Activated B cell treated with CpG ODN at 0.5 μM for 24 hours (primary cell): ENCODE data around the gene FGD5. TPM values are rescaled to one million over a fixed set of nuclear protein-coding genes. Genes with fewer than 3 reads are reported as not detected.
"Not testable (repeated sequence)": the region's sequence is repeated elsewhere in the genome, so short reads cannot be mapped to it uniquely, and the experiment has no call there.

Experiments
- ATAC-seq: fragments of 200-7000 bp; cut with Tn5 transposase; one replicate; pipeline ENCODE4 v1.10.0; 2021; ENCODE audit warnings: low read depth, mild to moderate bottlenecking, moderate library complexity
- CTCF ChIA-PET: fragments of 350-600 bp; sonication (Branson Sonifier 250); formaldehyde crosslinking; loops from one replicate; lab custom pipeline; 2021; ENCODE audit warnings: antibody characterized with exemption; lab: Charles Lee
- POLR2A ChIA-PET: fragments of 350-600 bp; sonication (Branson Sonifier 250); formaldehyde crosslinking; loops from one replicate; lab custom pipeline; 2021; ENCODE audit warnings: antibody characterized with exemption; lab: Charles Lee
- DNase-seq: peaks from one replicate; pipeline ENCODE4 v3.0.0; 2022
- H3K27ac Mint-ChIP-seq: one replicate; pipeline ENCODE4 v1.8.0; 2020; ENCODE audit warnings: mixed read lengths
- H3K27me3 Mint-ChIP-seq: one replicate; pipeline ENCODE4 v1.8.0; 2021; ENCODE audit warnings: mixed read lengths
- H3K36me3 Mint-ChIP-seq: one replicate; pipeline ENCODE4 v1.8.0; 2021; ENCODE audit warnings: low read depth, mixed read lengths
- H3K4me1 Mint-ChIP-seq: one replicate; pipeline ENCODE4 v1.8.0; 2021; ENCODE audit warnings: mixed read lengths
- H3K4me3 Mint-ChIP-seq: one replicate; pipeline ENCODE4 v1.8.0; 2020; ENCODE audit warnings: mild to moderate bottlenecking, mixed read lengths
- H3K9me3 Mint-ChIP-seq: one replicate; pipeline ENCODE4 v1.8.0; 2020; ENCODE audit warnings: mixed read lengths
- intact Hi-C: fragments of 100-400 bp; cut with micrococcal nuclease; formaldehyde crosslinking; loops from one replicate; pipeline ENCODE4 v1.15.1; 2024
- total RNA-seq: library from RNA; stranded (reverse); gene quantifications from 2 replicates; pipeline ENCODE4 v1.2.3, GENCODE V29; 2022
- TF ChIP-seq, protein P1 (sequence below): fragments of 200-600 bp; IDR thresholded peaks from one replicate; pipeline ENCODE4 v1.8.0; 2022; ENCODE audit warnings: antibody characterized with exemption, mild to moderate bottlenecking

Gene FGD5
- total RNA-seq, 1 donor from 2014 or later: not detected

DNA sequence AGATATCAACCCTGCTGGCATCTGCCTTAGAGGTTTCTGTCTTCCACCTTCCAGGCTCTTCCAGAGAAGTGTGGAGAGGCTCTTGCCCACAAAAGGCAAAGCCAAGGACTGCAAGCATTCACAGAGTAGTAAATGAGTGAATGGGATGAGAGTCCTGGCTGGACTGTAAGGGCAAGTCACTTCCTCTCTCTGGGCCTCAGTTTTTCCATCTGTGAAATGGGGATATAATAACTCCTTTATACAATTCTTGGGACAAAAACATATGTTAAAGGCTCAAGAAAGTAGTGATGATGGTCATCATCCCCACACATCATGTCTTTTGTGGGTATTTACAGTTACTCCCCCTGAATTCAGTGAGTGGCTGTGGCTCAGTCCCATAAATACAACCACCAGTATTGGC is 10.7 kb upstream of the FGD5 start:
- ATAC-seq (no peak), DNase-seq (no peak)
- Mint-ChIP-seq H3K27me3 (peaks cover 50% of the 10 kb centered on the region), H3K36me3 (no peaks in the 10 kb centered on the region), H3K9me3 (no peaks in the 10 kb centered on the region), H3K27ac (no peak overlapping the region), H3K4me1 (peaks cover 5% of the 10 kb centered on the region), H3K4me3 (no peak overlapping the region)
- intact Hi-C loops: no loop called here
- ChIA-PET CTCF (no interaction called here), POLR2A (no interaction called here)
- TF ChIP-seq, protein P1, sequence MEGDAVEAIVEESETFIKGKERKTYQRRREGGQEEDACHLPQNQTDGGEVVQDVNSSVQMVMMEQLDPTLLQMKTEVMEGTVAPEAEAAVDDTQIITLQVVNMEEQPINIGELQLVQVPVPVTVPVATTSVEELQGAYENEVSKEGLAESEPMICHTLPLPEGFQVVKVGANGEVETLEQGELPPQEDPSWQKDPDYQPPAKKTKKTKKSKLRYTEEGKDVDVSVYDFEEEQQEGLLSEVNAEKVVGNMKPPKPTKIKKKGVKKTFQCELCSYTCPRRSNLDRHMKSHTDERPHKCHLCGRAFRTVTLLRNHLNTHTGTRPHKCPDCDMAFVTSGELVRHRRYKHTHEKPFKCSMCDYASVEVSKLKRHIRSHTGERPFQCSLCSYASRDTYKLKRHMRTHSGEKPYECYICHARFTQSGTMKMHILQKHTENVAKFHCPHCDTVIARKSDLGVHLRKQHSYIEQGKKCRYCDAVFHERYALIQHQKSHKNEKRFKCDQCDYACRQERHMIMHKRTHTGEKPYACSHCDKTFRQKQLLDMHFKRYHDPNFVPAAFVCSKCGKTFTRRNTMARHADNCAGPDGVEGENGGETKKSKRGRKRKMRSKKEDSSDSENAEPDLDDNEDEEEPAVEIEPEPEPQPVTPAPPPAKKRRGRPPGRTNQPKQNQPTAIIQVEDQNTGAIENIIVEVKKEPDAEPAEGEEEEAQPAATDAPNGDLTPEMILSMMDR: no peak

DNA sequence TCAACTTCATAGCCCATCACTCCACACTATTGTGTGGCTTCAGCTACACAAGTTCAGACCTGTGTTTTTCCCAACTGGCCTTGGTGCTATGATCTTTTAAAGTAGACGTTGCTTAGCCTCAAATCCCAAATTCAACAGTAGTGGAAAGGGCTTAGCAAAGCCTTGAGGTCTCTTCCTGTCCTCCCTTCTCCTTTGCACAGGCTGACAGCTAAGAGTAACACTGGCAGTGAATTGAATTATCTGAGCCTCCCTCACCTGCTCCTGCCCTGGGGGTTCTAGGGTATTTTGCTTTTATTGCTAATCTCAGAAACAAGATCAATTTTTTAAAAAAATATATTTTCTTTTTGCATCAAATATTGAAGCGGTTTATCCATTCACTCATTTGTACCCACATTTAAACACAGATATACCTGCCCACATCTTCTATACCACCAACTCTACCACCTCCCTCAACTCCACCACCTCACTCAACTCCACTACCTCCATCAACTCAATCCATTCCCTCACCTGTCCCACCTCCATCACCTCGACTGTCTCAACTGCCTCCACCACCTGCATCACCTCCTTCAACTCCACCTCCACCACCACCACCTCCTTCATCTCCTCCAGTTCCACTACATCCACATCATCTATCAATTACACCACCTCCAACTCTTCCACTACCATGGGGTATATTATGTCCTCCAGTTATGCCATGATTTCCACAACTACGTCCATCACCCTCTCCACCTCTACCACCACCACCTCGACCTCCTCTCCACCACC is 10.1 kb upstream of the FGD5 start:
- ChIA-PET CTCF (no interaction called here), POLR2A (no interaction called here)
- no peak overlapping the region for H3K4me3 Mint-ChIP-seq
- H3K9me3 Mint-ChIP-seq: no peaks in the 10 kb centered on the region
- no peak overlapping the region for H3K27ac Mint-ChIP-seq
- TF ChIP-seq, protein P1: no peak
- H3K36me3 Mint-ChIP-seq: no peaks in the 10 kb centered on the region
- peaks cover 52% of the 10 kb centered on the region for H3K27me3 Mint-ChIP-seq
- intact Hi-C loops: no loop called here
- ATAC-seq (no peak), DNase-seq (no peak)
- peaks cover 5% of the 10 kb centered on the region for H3K4me1 Mint-ChIP-seq

DNA sequence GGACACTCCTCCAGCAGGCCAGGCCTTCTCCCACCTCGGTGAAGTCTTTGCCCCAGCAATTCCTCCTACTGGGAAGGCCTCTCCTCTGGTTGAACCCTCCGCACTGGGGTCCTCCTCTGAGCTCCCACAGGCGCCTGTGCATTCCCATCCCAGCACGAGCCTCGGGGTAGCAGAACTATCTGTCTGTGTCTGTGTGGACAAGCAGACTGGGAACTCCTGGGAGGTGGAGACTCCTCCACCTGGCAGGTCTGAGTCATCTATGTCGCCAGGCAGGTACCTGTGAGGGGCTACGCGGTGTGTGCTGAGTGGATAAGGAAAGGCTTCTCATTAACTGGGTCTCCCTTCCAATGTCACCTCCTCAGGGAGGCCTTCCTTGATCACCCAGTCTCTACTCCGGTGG is 9.2 kb upstream of the FGD5 start:
- peaks cover 58% of the 10 kb centered on the region for H3K27me3 Mint-ChIP-seq
- CTCF ChIA-PET, H3K4me1 Mint-ChIP-seq, H3K9me3 Mint-ChIP-seq, ATAC-seq, H3K36me3 Mint-ChIP-seq, POLR2A ChIA-PET, intact Hi-C loops, H3K4me3 Mint-ChIP-seq, DNase-seq, H3K27ac Mint-ChIP-seq: not testable (repeated sequence)

DNA sequence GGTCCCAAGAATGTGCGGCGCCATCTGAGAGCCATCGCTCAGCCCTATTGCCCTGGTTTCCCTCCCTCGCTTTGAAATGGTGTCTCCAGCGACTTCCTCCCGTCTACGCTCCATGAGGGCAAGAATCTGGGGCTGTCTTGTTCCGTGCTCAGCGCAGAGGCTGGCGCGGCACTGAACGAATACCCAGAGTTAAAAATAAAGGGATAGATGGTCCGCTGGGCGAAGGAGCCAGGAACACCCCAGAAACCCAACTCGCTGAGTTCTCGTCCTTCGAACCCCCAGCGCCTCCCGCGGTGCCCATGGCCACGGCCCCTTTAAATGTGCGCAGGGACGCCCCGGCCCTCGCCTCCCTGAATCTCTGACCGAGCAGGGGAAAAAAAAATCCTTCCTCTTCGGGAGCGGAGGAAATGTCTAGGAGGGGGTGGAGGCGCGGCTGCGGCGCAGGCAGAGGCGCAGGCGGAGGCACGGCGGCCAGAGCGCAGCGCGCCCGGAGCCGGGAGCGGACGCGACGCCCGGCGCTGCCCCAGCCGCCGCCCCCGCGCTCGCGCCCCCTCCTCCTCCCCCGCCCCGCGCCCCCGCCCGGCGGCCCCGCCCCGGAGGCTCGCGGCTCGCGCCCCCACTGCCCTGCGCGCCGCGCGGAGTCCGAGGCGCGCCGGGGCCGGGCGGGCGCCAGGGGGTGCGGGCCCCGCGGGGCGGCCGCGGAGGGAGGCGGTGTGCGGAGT is 8.5 kb upstream of the FGD5 start:
- ChIA-PET POLR2A (no interaction called here), CTCF (no interaction called here)
- Mint-ChIP-seq H3K27ac (no peak overlapping the region), H3K27me3 (peaks cover 57% of the 10 kb centered on the region), H3K4me1 (peaks cover 5% of the 10 kb centered on the region), H3K4me3 (no peak overlapping the region), H3K9me3 (no peaks in the 10 kb centered on the region), H3K36me3 (no peaks in the 10 kb centered on the region)
- DNase-seq (no peak), ATAC-seq (no peak)
- TF ChIP-seq, protein P1: no peak
- intact Hi-C loops: no loop called here

DNA sequence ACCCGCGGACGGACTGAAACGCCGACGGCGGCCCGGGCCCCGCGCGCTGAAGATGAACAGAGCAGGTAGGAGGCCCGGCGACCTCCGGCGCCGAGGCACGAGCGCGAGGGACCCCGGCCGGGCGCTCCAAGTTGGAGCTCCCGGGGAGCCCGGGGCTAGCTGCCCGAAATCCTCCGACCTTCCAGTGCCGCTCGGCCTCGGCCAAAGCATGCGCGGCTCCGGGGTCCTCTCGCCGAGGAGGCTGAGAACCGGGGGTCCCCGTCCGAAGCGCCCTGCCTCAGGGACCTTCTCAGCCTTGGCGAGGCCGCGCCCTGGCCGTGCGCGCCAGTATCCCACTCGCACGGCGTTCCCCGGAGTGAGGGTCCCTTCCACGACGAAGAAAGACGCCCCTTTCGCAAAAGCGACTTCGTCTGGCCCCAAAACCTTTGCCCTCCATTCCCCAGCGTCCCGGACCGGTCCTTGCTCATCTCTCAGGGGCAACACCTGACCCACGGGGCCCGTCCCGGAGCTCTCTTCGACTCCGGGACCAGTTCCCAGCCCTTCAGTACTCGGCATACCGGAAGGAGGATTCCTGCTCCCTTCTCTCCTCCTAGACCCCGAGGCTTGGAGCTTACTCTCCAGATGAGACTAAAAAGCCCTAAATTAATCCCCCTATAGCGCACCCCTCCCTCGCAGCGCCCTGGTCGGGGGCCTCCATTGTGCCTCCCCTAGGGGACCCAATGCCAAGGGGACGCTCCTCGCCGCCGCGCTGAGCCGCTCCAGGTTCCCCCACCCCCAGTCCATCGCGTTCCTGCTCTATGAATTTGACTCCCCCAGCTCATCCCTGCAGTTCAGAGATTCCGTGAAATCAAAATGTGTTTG is 7.7 kb upstream of the FGD5 start:
- H3K27me3 Mint-ChIP-seq: peaks cover 56% of the 10 kb centered on the region
- H3K4me3 Mint-ChIP-seq: no peak overlapping the region
- intact Hi-C loops: no loop called here

More for the DNA sequence above, 7.7 kb upstream of the FGD5 start:
- TF ChIP-seq, protein P1: no peak
- Mint-ChIP-seq H3K9me3 (no peaks in the 10 kb centered on the region), H3K27ac (no peak overlapping the region), H3K36me3 (no peaks in the 10 kb centered on the region), H3K4me1 (peaks cover 5% of the 10 kb centered on the region)
- CTCF ChIA-PET: no interaction called here
- no peak for DNase-seq
- POLR2A ChIA-PET: no interaction called here
- no peak for ATAC-seq
